Nephron (organoid): ENCODE data around the gene NDUFA3.
"Not testable (repeated sequence)": the region's sequence is repeated elsewhere in the genome, so short reads cannot be mapped to it uniquely, and the experiment has no call there.

ENCODE experiments used
- H3K27ac Mint-ChIP-seq, 3 experiments: 2 replicates each; pipeline ENCODE4 v1.8.0; 2020; ENCODE audit warnings: mixed read lengths in 3 of 3, mild to moderate bottlenecking in 2 of 3, moderate library complexity in 1 of 3
- H3K27me3 Mint-ChIP-seq: 2 replicates; pipeline ENCODE4 v1.8.0; 2021; ENCODE audit warnings: low read depth, mild to moderate bottlenecking, moderate library complexity, mixed read lengths
- H3K36me3 Mint-ChIP-seq: 2 replicates; pipeline ENCODE4 v1.8.0; 2020; ENCODE audit warnings: low read depth, mixed read lengths
- H3K4me1 Mint-ChIP-seq: 2 replicates; pipeline ENCODE4 v1.8.0; 2020; ENCODE audit warnings: mixed read lengths
- H3K4me3 Mint-ChIP-seq, 3 experiments: 2 replicates each; pipeline ENCODE4 v1.8.0; 2020; ENCODE audit warnings: mild to moderate bottlenecking in 3 of 3, mixed read lengths in 3 of 3, moderate library complexity in 2 of 3
- H3K9me3 Mint-ChIP-seq: 2 replicates; pipeline ENCODE4 v1.8.0; 2020; ENCODE audit warnings: mixed read lengths
- TF ChIP-seq, protein P1 (sequence below), 3 experiments: fragments of 200-600 bp; sonication (generic); IDR thresholded peaks; one replicate each; pipeline ENCODE4 v1.5.0; 2021; ENCODE audit warnings: antibody characterized with exemption in 3 of 3; ENCODE audit not compliant: unreplicated experiment in 3 of 3

Gene NDUFA3

GRCh38 chr19:54095136-54095858, 7.4 kb upstream of the NDUFA3 start:
- TF ChIP-seq, protein P1, sequence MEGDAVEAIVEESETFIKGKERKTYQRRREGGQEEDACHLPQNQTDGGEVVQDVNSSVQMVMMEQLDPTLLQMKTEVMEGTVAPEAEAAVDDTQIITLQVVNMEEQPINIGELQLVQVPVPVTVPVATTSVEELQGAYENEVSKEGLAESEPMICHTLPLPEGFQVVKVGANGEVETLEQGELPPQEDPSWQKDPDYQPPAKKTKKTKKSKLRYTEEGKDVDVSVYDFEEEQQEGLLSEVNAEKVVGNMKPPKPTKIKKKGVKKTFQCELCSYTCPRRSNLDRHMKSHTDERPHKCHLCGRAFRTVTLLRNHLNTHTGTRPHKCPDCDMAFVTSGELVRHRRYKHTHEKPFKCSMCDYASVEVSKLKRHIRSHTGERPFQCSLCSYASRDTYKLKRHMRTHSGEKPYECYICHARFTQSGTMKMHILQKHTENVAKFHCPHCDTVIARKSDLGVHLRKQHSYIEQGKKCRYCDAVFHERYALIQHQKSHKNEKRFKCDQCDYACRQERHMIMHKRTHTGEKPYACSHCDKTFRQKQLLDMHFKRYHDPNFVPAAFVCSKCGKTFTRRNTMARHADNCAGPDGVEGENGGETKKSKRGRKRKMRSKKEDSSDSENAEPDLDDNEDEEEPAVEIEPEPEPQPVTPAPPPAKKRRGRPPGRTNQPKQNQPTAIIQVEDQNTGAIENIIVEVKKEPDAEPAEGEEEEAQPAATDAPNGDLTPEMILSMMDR (IDR thresholded peaks at IDR 0.05; ENCODE audit: unreplicated experiment in 3 of 3) = no peak
- no peak overlapping the region for H3K4me3 Mint-ChIP-seq
- peaks cover 66% of the 10 kb centered on the region for H3K27me3 Mint-ChIP-seq
- no peaks in the 10 kb centered on the region for H3K36me3 Mint-ChIP-seq
- no peak overlapping the region for H3K27ac Mint-ChIP-seq
- H3K9me3 Mint-ChIP-seq = peaks cover 6% of the 10 kb centered on the region
- no peaks in the 10 kb centered on the region for H3K4me1 Mint-ChIP-seq

DNA sequence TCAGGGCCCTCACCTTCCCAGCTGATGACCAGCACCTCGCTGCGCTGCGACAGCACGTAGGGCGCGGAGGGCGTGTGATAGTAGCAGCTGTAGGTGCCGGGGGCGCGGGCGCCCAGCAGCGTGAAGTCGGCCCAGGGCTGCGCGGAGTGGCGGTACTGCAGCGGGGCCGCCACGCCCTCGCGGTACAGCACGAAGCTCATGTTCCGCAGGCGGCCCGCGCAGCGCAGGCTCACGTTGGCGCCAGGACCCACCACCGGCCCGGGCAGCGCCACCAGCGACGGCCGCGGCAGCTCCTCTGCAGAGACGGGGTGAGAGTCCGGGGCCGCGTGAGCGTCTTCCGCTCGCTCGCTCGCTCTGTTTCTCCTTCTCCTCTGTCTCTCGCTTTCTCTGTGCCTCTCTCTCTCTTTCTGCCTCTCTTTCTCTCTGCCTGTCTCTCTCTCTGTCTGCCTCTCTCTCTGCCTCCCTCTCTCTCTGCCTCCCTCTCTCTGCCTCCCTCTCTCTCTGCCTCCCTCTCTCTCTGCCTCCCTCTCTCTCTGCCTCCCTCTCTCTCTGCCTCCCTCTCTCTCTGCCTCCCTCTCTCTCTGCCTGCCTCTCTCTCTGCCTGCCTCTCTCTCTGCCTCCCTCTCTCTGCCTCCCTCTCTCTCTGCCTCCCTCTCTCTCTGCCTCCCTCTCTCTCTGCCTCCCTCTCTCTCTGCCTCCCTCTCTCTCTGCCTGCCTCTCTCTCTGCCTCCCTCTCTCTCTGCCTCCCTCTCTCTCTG, 6.6 kb upstream of the NDUFA3 start:
- H3K27ac Mint-ChIP-seq, H3K36me3 Mint-ChIP-seq, H3K4me1 Mint-ChIP-seq, H3K9me3 Mint-ChIP-seq: not testable (repeated sequence)
- peak overlapping the region; percentile 65 to 69 (median 68) for H3K4me3 Mint-ChIP-seq
- peaks cover 66% of the 10 kb centered on the region for H3K27me3 Mint-ChIP-seq

DNA sequence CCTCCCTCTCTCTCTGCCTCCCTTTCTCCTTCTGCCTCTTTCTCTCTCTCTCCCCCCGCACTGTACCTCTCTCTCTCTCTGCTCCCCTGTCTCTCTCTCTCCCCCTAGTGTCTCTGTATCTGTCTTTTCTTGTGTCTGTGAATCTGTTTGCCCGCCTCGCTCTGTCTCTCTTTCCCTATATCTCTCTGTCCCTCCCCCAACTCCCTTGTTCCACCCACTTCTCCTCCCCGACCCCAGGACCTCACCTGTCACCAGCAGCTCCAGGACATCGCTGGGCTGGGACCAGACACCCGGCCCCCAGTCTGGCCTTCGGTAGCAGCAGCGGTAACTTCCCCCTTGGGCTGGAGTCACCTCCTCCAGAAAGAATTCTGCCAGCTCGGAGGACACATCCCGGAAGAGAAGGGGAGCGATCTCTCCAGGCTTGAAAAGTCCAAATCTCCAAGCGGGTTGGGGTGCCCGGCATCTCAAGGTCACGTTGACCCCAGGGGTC, 6.0 kb upstream of the NDUFA3 start:
- TF ChIP-seq, protein P1 (IDR thresholded peaks at IDR 0.05; ENCODE audit: unreplicated experiment in 3 of 3) = no peak
- H3K4me3 Mint-ChIP-seq = peak overlapping the region; percentile 50 to 68 (median 59)

GRCh38 chr19:54099190-54099902, 3.3 kb upstream of the NDUFA3 start:
- peaks cover under 1% of the 10 kb centered on the region for H3K9me3 Mint-ChIP-seq
- TF ChIP-seq, protein P1 (IDR thresholded peaks at IDR 0.05; ENCODE audit: unreplicated experiment in 3 of 3) = no peak
- peaks cover 5% of the 10 kb centered on the region for H3K4me1 Mint-ChIP-seq

More for the DNA sequence above, 6.0 kb upstream of the NDUFA3 start:
- Mint-ChIP-seq H3K27ac (no peak overlapping the region), H3K36me3 (no peaks in the 10 kb centered on the region), H3K4me1 (no peaks in the 10 kb centered on the region), H3K27me3 (peaks cover 61% of the 10 kb centered on the region), H3K9me3 (peaks cover 6% of the 10 kb centered on the region)

DNA sequence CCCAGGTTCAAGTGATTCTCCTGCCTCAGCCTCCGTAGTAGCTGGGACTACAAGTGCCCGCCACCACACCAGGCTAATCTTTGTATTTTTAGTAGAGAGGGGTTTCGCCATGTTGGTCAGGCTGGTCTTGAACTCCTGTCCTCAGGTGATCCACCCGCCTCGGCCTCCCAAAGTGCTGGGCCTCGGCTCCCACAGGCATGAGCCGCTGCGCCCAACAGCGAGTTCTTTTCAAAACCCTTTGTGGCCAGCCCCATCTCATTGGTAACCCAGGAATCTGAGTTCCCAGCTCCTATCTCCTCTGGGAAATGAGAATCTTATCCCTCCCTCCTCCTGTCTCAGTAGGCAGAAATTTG, 2.8 kb upstream of the NDUFA3 start:
- peaks cover 42% of the 10 kb centered on the region for H3K27me3 Mint-ChIP-seq
- not testable (repeated sequence) for H3K4me3 Mint-ChIP-seq, H3K9me3 Mint-ChIP-seq, H3K36me3 Mint-ChIP-seq, H3K27ac Mint-ChIP-seq, H3K4me1 Mint-ChIP-seq

More at GRCh38 chr19:54099190-54099902, 3.3 kb upstream of the NDUFA3 start:
- Mint-ChIP-seq H3K36me3 (no peaks in the 10 kb centered on the region), H3K27me3 (peaks cover 47% of the 10 kb centered on the region), H3K4me3 (peak overlapping the region in 2 of 3 experiments; percentile 44 to 45), H3K27ac (no peak overlapping the region)

DNA sequence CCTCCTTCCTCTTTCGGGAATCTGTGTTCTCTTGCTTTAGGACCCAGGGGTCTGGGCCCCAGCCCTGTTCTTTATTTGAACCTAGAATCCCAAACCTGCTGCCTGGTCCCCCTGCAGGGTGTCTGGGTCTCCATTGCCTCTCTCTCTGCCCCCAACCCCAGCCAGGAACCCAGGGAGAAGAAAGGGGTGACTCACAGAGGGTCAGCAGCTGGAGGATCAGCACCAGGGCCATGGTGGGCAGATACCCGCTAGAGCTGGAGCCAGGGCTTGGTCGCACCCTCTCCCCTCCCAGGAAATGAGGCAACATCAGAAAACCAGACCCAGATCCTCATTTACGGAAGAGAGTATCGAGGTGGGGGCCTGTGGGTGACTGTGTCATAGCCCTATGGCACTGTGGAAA, 2.1 kb upstream of the NDUFA3 start, which contains the start of gene OSCAR:
Gene OSCAR (minus strand): TSS at position 243 of the 400 bp plus-strand sequence. CDS start 11 bp downstream, at position 232.
- peaks cover 5% of the 10 kb centered on the region for H3K4me1 Mint-ChIP-seq
- H3K4me3 Mint-ChIP-seq = peak within 1 kb of the TSS; percentile 66 to 99 (median 98)
- peaks cover 35% of the 10 kb centered on the region for H3K27me3 Mint-ChIP-seq
- TF ChIP-seq, protein P1 (IDR thresholded peaks at IDR 0.05; ENCODE audit: unreplicated experiment in 3 of 3) = no peak
- H3K9me3 Mint-ChIP-seq = no peaks in the 10 kb centered on the region
- peak within 1 kb of the TSS in 1 of 3 experiments; percentile 66 for H3K27ac Mint-ChIP-seq
- peaks cover 3% of the 10 kb centered on the region for H3K36me3 Mint-ChIP-seq
